Psoas muscle (tissue), 8 donors: ENCODE data around the gene TMEM163. TPM values are rescaled to one million over a fixed set of nuclear protein-coding genes. Genes with fewer than 3 reads are reported as not detected.

Experiments
- ATAC-seq, 4 donors: fragments of 200-7000 bp; cut with Tn5 transposase; one replicate each; pipeline ENCODE4 v1.9.1; 2020; ENCODE audit warnings: moderate library complexity in 3 of 4, mild to moderate bottlenecking in 2 of 4
- DNase-seq, 2 donors: peaks; one replicate each; pipeline ENCODE4 v3.0.0-alpha.2; 2020
- H3K27ac ChIP-seq: fragments of 200-600 bp; one replicate; pipeline ENCODE4 v1.8.0; 2022
- H3K27me3 ChIP-seq, 3 donors: fragments of 200-600 bp in 1 of 3; one replicate each; pipeline versions ENCODE4 v1.6.1 to v1.8.0; 2013 to 2022; ENCODE audit warnings: low read length in 2 of 3, mild to moderate bottlenecking in 2 of 3, moderate library complexity in 1 of 3; ENCODE audit not compliant: insufficient read depth in 3 of 3
- H3K36me3 ChIP-seq, 2 donors: fragments of 200-600 bp in 1 of 2; one replicate each; pipeline versions ENCODE4 v1.6.1 to v1.8.0; 2013 to 2022; ENCODE audit warnings: low read depth in 1 of 2, mild to moderate bottlenecking in 1 of 2, moderate library complexity in 1 of 2; ENCODE audit not compliant: insufficient read depth in 1 of 2
- H3K4me1 ChIP-seq: fragments of 200-600 bp; one replicate; pipeline ENCODE4 v1.8.0; 2022
- H3K4me3 ChIP-seq: fragments of 200-600 bp; one replicate; pipeline ENCODE4 v1.8.0; 2022; ENCODE audit warnings: mild to moderate bottlenecking
- H3K9me3 ChIP-seq: fragments of 200-600 bp; one replicate; pipeline ENCODE4 v1.8.0; 2022
- CTCF ChIP-seq: fragments of 200-600 bp; IDR thresholded peaks from one replicate; pipeline ENCODE4 v1.8.0; 2022; ENCODE audit warnings: antibody characterized with exemption
- WGBS, 3 donors: extraction: QIAGEN DNeasy Blood & Tissue Kit; methylation state at CpG; one replicate each; pipeline versions ENCODE4 v1.1.6 to v1.1.7; 2013; 5-methylcytosine and 5-hydroxymethylcytosine counted together
- intact Hi-C, 2 donors: fragments of 100-400 bp; cut with DNase I; formaldehyde crosslinking; loops; one replicate each; pipeline versions ENCODE4 v1.11.0 to v1.14.2; 2022
- polyA plus RNA-seq, 3 donors: library from polyadenylated mRNA; stranded (reverse); fragments of 200-250 nt; gene quantifications; one replicate each; pipeline ENCODE4 v1.2.3, GENCODE V29; 2013
- total RNA-seq, 4 donors: library from RNA; stranded (reverse); fragmentation: NEBNext Ultra II Directional in 2 of 4; extraction: Animal tissue kit (Norgen Biotek cat#: 25700) in 2 of 4; gene quantifications; one replicate each; pipeline versions ENCODE4 v1.2.1 to v1.2.4, GENCODE V29; 2021 to 2023
- donor health status: healthy with polysubstance abuse.
- donor health status: DM: no; HTN: no; CAD: no; lungs with moderate emphysema.
- donor health status: Bipolar disorder and iron deficiency.
- donor health status: healthy.
- donor health status: DM: yes; HTN: yes; CAD: no.
- donor health status: DM: no; HTN: no; CAD: no.
- donor health status: DM: no; HTN: no; CAD: no.
- donor health status: DM: yes; HTN: yes; CAD: no.

Gene TMEM163
- total and polyA plus RNA-seq, 7 donors = 0.17 to 0.52 (median 0.28) TPM; not detected in 1

GRCh38 chr2:134536296-134536695 lies 182.5 kb downstream of the TMEM163 start:
- Histone ChIP-seq H3K4me1 (no peaks in the 10 kb centered on the region), H3K27me3 (no peaks in the 10 kb centered on the region), H3K36me3 (no peaks in the 10 kb centered on the region), H3K27ac (no peak overlapping the region), H3K4me3 (no peak overlapping the region), H3K9me3 (no peaks in the 10 kb centered on the region)
- 78 to 85% (median 84%) methylated on average over 8 of the region's 8 CpGs for WGBS, 3 donors
- no peak for TF ChIP-seq CTCF
- DNase-seq (no peak), ATAC-seq (no peak)
- intact Hi-C loops = no loop called here

- H3K27ac ChIP-seq = no peak overlapping the region
- 70 to 78% (median 75%) methylated on average over 1 of the region's 1 CpG for WGBS, 3 donors
- intact Hi-C loops = no loop called here
- H3K4me3 ChIP-seq = no peak overlapping the region
- ATAC-seq (no peak), DNase-seq (no peak)
- no peaks in the 10 kb centered on the region for H3K4me1 ChIP-seq
- H3K9me3 ChIP-seq = no peaks in the 10 kb centered on the region
- H3K36me3 ChIP-seq = no peaks in the 10 kb centered on the region
- H3K27me3 ChIP-seq = no peaks in the 10 kb centered on the region
- TF ChIP-seq CTCF = no peak
These were observed 186.3 kb downstream of the TMEM163 start for GRCh38 chr2:134532537-134532936.

GRCh38 chr2:134527381-134527780 lies 191.4 kb downstream of the TMEM163 start:
- H3K36me3 ChIP-seq = no peaks in the 10 kb centered on the region
- no peaks in the 10 kb centered on the region for H3K9me3 ChIP-seq
- intact Hi-C loops = no loop called here
- H3K4me1 ChIP-seq = no peaks in the 10 kb centered on the region
- WGBS, 3 donors = 19 to 23% (median 20%) methylated on average over 6 of the region's 6 CpGs
- ATAC-seq = no peak
- no peak for TF ChIP-seq CTCF
- no peak overlapping the region for H3K27ac ChIP-seq
- no peak overlapping the region for H3K4me3 ChIP-seq
- no peak for DNase-seq
- H3K27me3 ChIP-seq = no peaks in the 10 kb centered on the region

- ATAC-seq = no peak
- Histone ChIP-seq H3K4me1 (no peaks in the 10 kb centered on the region), H3K27ac (no peak overlapping the region), H3K36me3 (no peaks in the 10 kb centered on the region), H3K4me3 (no peak overlapping the region), H3K27me3 (no peaks in the 10 kb centered on the region), H3K9me3 (no peaks in the 10 kb centered on the region)
- WGBS, 3 donors = 70 to 75% (median 70%) methylated on average over 13 of the region's 13 CpGs
- TF ChIP-seq CTCF = no peak
- intact Hi-C loops = no loop called here
- DNase-seq = no peak
These were observed 196.0 kb downstream of the TMEM163 start for GRCh38 chr2:134522496-134523455.
